A549 (cell line): Measurements from ENCODE around the gene C2orf72. TPM values are rescaled to one million over a fixed set of nuclear protein-coding genes. Genes with fewer than 3 reads are reported as not detected.

Experiments used
- ATAC-seq, 2 experiments: fragments of 200-7000 bp in 1 of 2; fragments of >200 bp in 1 of 2; cut with Nextera tagmentation in 1 of 2; cut with Tn5 transposase in 1 of 2; 3 replicates each; pipeline versions ENCODE4 v1.8.0 to v1.9.1; 2018 to 2020; ENCODE audit warnings: mild to moderate bottlenecking in 1 of 2, moderate library complexity in 1 of 2
- CTCF ChIA-PET: fragments of 300-600 bp; sonication (Branson Sonifier 250); formaldehyde crosslinking; extraction: SDS; loops from one replicate; lab custom pipeline; 2021; ENCODE audit warnings: antibody characterized with exemption, inconsistent platforms; lab: Yijun Ruan, JAX
- POLR2A ChIA-PET: fragments of 350-600 bp; formaldehyde crosslinking; extraction: SDS; loops from one replicate; lab custom pipeline; 2021; ENCODE audit warnings: antibody characterized with exemption, inconsistent platforms; lab: Yijun Ruan, JAX
- DNase-seq, 2 experiments: peaks; one replicate each; pipeline versions ENCODE4 v3.0.0 to v3.0.0-alpha.2; 2011 to 2016; ENCODE audit warnings: low read depth in 1 of 2, low spot score in 1 of 2
- FAIRE-seq: peaks from 2 replicates; lab custom pipeline; 2011; peaks lifted over from hg19 to GRCh38; lab: Jason Lieb, UNC
- H3K27ac ChIP-seq, 2 experiments: fragments of >200 bp; sonication (Bioruptor Twin); formaldehyde crosslinking; 3 replicates each; pipeline ENCODE4 v1.5.1; 2016 to 2017
- H3K4me1 ChIP-seq: fragments of >200 bp; sonication (Bioruptor Twin); formaldehyde crosslinking; 3 replicates; pipeline ENCODE4 v1.6.1; 2016
- H3K4me2 ChIP-seq: fragments of >200 bp; sonication (Bioruptor Twin); formaldehyde crosslinking; 3 replicates; pipeline ENCODE4 v1.6.1; 2016
- H3K4me3 ChIP-seq: fragments of >200 bp; sonication (Bioruptor Twin); formaldehyde crosslinking; 3 replicates; pipeline ENCODE4 v1.5.1; 2016
- H3K9me3 ChIP-seq: fragments of >200 bp; sonication (Bioruptor Twin); formaldehyde crosslinking; 3 replicates; pipeline ENCODE4 v1.6.1; 2016
- ATOH8 ChIP-seq: fragments of 250-450 bp; sonication (Bioruptor Pico); IDR thresholded peaks from 2 replicates; pipeline ENCODE4 v1.5.0; 2020; ENCODE audit warnings: low read depth, mild to moderate bottlenecking, moderate library complexity
- BHLHE40 ChIP-seq: IDR thresholded peaks from 2 replicates; pipeline ENCODE4 v1.6.1; 2012; ENCODE audit warnings: low read depth, low read length, inconsistent platforms
- CBX2 ChIP-seq: fragments of 200-600 bp; sonication (generic); IDR thresholded peaks from 2 replicates; pipeline ENCODE4 v1.6.1; 2016; ENCODE audit warnings: low read depth, mild to moderate bottlenecking, borderline replicate concordance
- CEBPB ChIP-seq, 2 experiments: fragments of >200 bp in 1 of 2; sonication (Bioruptor Twin) in 1 of 2; formaldehyde crosslinking in 1 of 2; IDR thresholded peaks; 2 replicates each; pipeline ENCODE4 v1.6.1; 2012 to 2016
- CHD2 ChIP-seq: fragments of 150-350 bp; IDR thresholded peaks from 2 replicates; pipeline ENCODE4 v1.6.1; 2014; ENCODE audit warnings: low read length; ENCODE audit not compliant: partially characterized antibody
- EHMT2 ChIP-seq: fragments of 200-600 bp; sonication (generic); IDR thresholded peaks from 2 replicates; pipeline ENCODE4 v1.6.1; 2016; ENCODE audit warnings: antibody characterized with exemption, low read depth, mild to moderate bottlenecking, moderate library complexity
- ELK1 ChIP-seq: fragments of 150-350 bp; IDR thresholded peaks from 2 replicates; pipeline ENCODE4 v1.6.1; 2014; ENCODE audit warnings: low read depth, mild to moderate bottlenecking, low read length
- EP300 ChIP-seq, 2 experiments: fragments of >200 bp; sonication (Bioruptor Twin); formaldehyde crosslinking; IDR thresholded peaks; 2 replicates in 1 of 2; 3 replicates in 1 of 2; pipeline ENCODE4 v1.6.1; 2016 to 2017
- ESRRA ChIP-seq: fragments of 150-350 bp; IDR thresholded peaks from 2 replicates; pipeline ENCODE4 v1.6.1; 2014; ENCODE audit warnings: mild to moderate bottlenecking, low read length, borderline replicate concordance
- FOXS1 ChIP-seq: fragments of 250-450 bp; sonication (Bioruptor Pico); IDR thresholded peaks from 2 replicates; pipeline ENCODE4 v1.5.0; 2020; ENCODE audit warnings: mild to moderate bottlenecking, moderate library complexity
- GATA3 ChIP-seq: IDR thresholded peaks from 2 replicates; pipeline ENCODE4 v1.6.1; 2012; ENCODE audit warnings: borderline replicate concordance
- HDAC2 ChIP-seq: fragments of 200-600 bp; sonication (generic); IDR thresholded peaks from 2 replicates; pipeline ENCODE4 v1.6.1; 2016
- HEYL ChIP-seq: fragments of 250-450 bp; sonication (Bioruptor Pico); IDR thresholded peaks from 2 replicates; pipeline ENCODE4 v1.8.0; 2021; ENCODE audit warnings: mild to moderate bottlenecking, moderate library complexity
- JUNB ChIP-seq: fragments of >200 bp; sonication (Bioruptor Twin); formaldehyde crosslinking; IDR thresholded peaks from 2 replicates; pipeline ENCODE4 v1.6.1; 2016
- MAFK ChIP-seq: fragments of 450-650 bp; IDR thresholded peaks from 2 replicates; pipeline ENCODE4 v1.6.1; 2014; ENCODE audit not compliant: partially characterized antibody
- MYC ChIP-seq: IDR thresholded peaks from 2 replicates; pipeline ENCODE4 v1.6.1; 2012; ENCODE audit warnings: mild to moderate bottlenecking, inconsistent platforms, low read length, improper control_type of control experiment, borderline replicate concordance
- PBX3 ChIP-seq: IDR thresholded peaks from 2 replicates; pipeline ENCODE4 v1.6.1; 2012
- RCOR1 ChIP-seq: fragments of 150-350 bp; IDR thresholded peaks from 2 replicates; pipeline ENCODE4 v1.6.1; 2014; ENCODE audit warnings: antibody characterized with exemption, low read length, low read depth
- SREBF2 ChIP-seq: fragments of 450-650 bp; IDR thresholded peaks from 2 replicates; pipeline ENCODE4 v1.6.1; 2014; ENCODE audit warnings: mild to moderate bottlenecking, moderate library complexity
- ZC3H11A ChIP-seq: fragments of 450-650 bp; IDR thresholded peaks from 2 replicates; pipeline ENCODE4 v1.6.1; 2014; ENCODE audit warnings: antibody characterized with exemption, mild to moderate bottlenecking
- WGBS: methylation state at CpG from one replicate; pipeline ENCODE4 v1.1.6; 2017; ENCODE audit errors: missing lambda C conversion rate; 5-methylcytosine and 5-hydroxymethylcytosine counted together
- polyA plus RNA-seq, 4 experiments: library from polyadenylated mRNA; depleted of rRNA in 3 of 4; stranded (reverse); fragments of >200 nt; fragmentation: RNase III in 1 of 4; extraction: RNeasy Plus Mini Kit Qiagen cat#74134 plus additional on column Dnase treatment in 1 of 4; gene quantifications; 2 replicates in 3 of 4; 3 replicates in 1 of 4; pipeline ENCODE4 v1.2.3, GENCODE V29; 2011 to 2017
- TF ChIP-seq, protein P1 (sequence below): fragments of 450-650 bp; IDR thresholded peaks from 2 replicates; pipeline ENCODE4 v1.6.1; 2014; ENCODE audit warnings: antibody characterized with exemption

C2orf72 gene
- polyA plus RNA-seq, 2 of the 4 experiments (the other 2 are of a cell fraction), result 4.9 to 7.4 TPM

DNA sequence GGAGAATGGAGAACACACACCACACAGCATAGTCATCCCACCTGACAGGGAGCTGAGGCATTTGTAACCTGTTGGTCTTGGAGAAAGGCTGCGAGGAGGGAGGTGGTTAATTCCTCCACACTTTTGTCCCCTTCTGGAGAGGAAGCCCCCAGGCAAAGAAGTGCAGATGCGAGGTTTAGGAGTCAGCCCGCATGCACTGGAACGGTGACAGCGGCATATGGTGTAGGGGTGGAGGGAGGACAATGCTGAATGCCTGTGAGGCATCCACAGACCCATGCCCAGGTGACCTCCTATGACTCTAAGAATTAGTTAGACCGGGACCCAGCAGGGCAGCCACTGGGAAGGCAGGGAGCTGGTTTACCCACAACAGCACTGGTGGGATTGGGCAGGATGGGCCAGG is 29.2 kb upstream of the C2orf72 start:
- WGBS, result 82% methylated on average over 6 of the region's 6 CpGs
- ChIA-PET POLR2A (no interaction called here), CTCF (interaction anchor here (1.1 to 3.6 kb wide), 6 partner anchors 12 to 160 kb away, joined by 3 to 22 read pairs (median 5); partner anchors contain the start of gene SPATA3)
- H3K4me3 ChIP-seq, result no peak overlapping the region
- no peaks in the 10 kb centered on the region for H3K4me1 ChIP-seq
- ATAC-seq (no peak), DNase-seq (no peak), FAIRE-seq (no peak)
- H3K4me2 ChIP-seq, result no peak overlapping the region
- no peak overlapping the region for H3K27ac ChIP-seq
- no peak for TF ChIP-seq JUNB
- TF ChIP-seq RCOR1, result no peak
- H3K9me3 ChIP-seq, result peaks cover 2% of the 10 kb centered on the region; the same call in 1 of the 3 replicates

DNA sequence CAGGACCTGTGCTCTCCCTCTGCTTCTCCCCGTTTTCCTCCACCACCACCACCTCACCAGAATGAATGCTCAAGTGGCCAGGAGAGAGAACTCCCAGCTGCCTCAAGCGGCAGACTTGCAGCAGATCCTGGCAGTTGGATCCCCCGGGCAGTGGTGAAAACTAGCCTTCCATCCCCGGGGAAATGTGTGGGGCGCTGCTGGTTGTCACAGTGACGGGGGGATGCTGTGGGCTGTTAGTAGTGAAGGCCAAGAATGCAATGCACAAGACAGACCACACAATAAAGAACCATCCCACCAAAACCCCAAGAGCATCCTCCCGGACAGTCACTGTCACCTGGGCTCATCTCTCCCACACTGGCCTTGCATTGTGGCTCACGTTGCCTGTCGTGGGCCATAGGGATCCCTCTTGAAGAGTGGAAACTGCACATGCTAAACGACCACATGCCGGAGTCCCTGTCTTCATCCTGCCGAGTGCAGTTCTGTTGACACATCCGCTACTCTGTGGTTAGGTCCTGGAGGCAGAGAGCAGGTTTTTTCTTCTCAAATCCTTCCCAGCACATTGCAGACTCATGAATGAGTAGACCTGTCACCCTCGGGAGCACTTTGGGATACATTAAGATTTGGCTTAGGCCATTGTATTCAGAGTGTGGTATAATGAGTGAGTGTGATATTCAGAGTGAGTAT is 27.9 kb upstream of the C2orf72 start:
- ChIA-PET CTCF (interaction anchor here (1.1 to 3.6 kb wide), 3 partner anchors 17 to 42 kb away, joined by 3 to 22 read pairs (median 4); no protein-coding TSS in a partner anchor), POLR2A (no interaction called here)
- TF ChIP-seq PBX3 (no peak), HDAC2 (no peak), ESRRA (no peak), EHMT2 (no peak), BHLHE40 (no peak), CEBPB (IDR thresholded peaks at IDR 0.05) (no peak), MYC (no peak), SREBF2 (no peak), MAFK (no peak)
- TF ChIP-seq, protein P1, sequence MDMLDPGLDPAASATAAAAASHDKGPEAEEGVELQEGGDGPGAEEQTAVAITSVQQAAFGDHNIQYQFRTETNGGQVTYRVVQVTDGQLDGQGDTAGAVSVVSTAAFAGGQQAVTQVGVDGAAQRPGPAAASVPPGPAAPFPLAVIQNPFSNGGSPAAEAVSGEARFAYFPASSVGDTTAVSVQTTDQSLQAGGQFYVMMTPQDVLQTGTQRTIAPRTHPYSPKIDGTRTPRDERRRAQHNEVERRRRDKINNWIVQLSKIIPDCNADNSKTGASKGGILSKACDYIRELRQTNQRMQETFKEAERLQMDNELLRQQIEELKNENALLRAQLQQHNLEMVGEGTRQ, result no peak
- peaks cover 2% of the 10 kb centered on the region; the same call in 1 of the 3 replicates for H3K9me3 ChIP-seq
- DNase-seq (no peak), FAIRE-seq (no peak), ATAC-seq (no peak; a peak in 1 of 6 replicates)
- no peak overlapping the region for H3K4me3 ChIP-seq
- H3K27ac ChIP-seq, result no peak overlapping the region
- 42% methylated on average over 14 of the region's 14 CpGs for WGBS
- H3K4me2 ChIP-seq, result no peak overlapping the region
- no peaks in the 10 kb centered on the region for H3K4me1 ChIP-seq

- 60% methylated on average over 2 of the region's 2 CpGs for WGBS
These were observed 27.1 kb upstream of the C2orf72 start for GRCh38 chr2:231010201-231010730.

More at GRCh38 chr2:231010201-231010730, 27.1 kb upstream of the C2orf72 start:
- POLR2A ChIA-PET, result no interaction called here
- FAIRE-seq (no peak), DNase-seq (no peak), ATAC-seq (no peak)
- H3K9me3 ChIP-seq, result no peaks in the 10 kb centered on the region; the same call in 2 of the 3 replicates
- H3K27ac ChIP-seq, result no peak overlapping the region
- TF ChIP-seq HEYL (CRISPR knock-in tag) (no peak), CBX2 (no peak), CHD2 (no peak), ZC3H11A (no peak), ATOH8 (CRISPR knock-in tag) (no peak), EP300 (IDR thresholded peaks at IDR 0.05) (no peak), GATA3 (no peak), FOXS1 (CRISPR knock-in tag) (no peak), RCOR1 (no peak), ELK1 (no peak)
- H3K4me3 ChIP-seq, result no peak overlapping the region
- H3K4me2 ChIP-seq, result no peak overlapping the region
- no peaks in the 10 kb centered on the region for H3K4me1 ChIP-seq
- CTCF ChIA-PET, result no interaction called here
